Measurements from ENCODE around the gene EPHA6. TPM values are rescaled to one million over a fixed set of nuclear protein-coding genes. Genes with fewer than 3 reads are reported as not detected.

The EPHA6 gene
- total and polyA plus RNA-seq, 10 of the 15 experiments (the other 5 are each of a cell fraction or from before 2014, with no cell fraction given), result not detected

DNA sequence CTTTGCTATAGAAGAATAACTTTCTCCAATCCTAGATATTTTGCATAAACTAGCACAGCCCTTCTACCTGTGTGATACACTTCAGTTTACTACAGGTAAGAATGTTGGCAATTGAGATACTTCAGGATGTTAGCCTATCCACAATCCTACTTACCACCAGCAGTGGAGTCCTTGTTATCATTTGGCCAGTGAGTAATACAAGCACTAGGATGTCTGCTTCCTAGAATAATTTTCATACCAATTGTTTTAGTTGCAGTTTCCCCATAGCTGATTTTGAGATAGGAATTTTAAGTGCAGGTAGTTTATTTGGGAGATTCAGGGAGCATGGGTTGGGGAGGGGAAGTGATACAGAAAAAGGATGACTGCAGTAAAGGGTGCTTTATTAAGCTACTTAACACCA, 147.2 kb downstream of the EPHA6 start (continued):
- TF ChIP-seq CUX1 (IDR thresholded peaks at IDR 0.05; ENCODE audit: insufficient replicate concordance, low read depth, low read length) (no peak), ZBTB40 (IDR thresholded peaks at IDR 0.05; ENCODE audit: borderline replicate concordance) (no peak), NFIC (IDR thresholded peaks at IDR 0.05; ENCODE audit: low read depth, low read length) (no peak), SUZ12 (IDR thresholded peaks at IDR 0.05; ENCODE audit: unreplicated experiment) (no peak), BRCA1 (IDR thresholded peaks at IDR 0.05; ENCODE audit: low read depth, low read length) (no peak), MTA2 (IDR thresholded peaks at IDR 0.05; ENCODE audit: low read depth) (no peak), SIX5 (IDR thresholded peaks at IDR 0.05; ENCODE audit: low read depth, low read length, severe bottlenecking) (no peak), TCF3 (IDR thresholded peaks at IDR 0.05; ENCODE audit: borderline replicate concordance, insufficient read depth, low read depth, low read length) (no peak), ZNF207 (IDR thresholded peaks at IDR 0.05; ENCODE audit: borderline replicate concordance) (no peak)
- TF ChIP-seq, protein P1, sequence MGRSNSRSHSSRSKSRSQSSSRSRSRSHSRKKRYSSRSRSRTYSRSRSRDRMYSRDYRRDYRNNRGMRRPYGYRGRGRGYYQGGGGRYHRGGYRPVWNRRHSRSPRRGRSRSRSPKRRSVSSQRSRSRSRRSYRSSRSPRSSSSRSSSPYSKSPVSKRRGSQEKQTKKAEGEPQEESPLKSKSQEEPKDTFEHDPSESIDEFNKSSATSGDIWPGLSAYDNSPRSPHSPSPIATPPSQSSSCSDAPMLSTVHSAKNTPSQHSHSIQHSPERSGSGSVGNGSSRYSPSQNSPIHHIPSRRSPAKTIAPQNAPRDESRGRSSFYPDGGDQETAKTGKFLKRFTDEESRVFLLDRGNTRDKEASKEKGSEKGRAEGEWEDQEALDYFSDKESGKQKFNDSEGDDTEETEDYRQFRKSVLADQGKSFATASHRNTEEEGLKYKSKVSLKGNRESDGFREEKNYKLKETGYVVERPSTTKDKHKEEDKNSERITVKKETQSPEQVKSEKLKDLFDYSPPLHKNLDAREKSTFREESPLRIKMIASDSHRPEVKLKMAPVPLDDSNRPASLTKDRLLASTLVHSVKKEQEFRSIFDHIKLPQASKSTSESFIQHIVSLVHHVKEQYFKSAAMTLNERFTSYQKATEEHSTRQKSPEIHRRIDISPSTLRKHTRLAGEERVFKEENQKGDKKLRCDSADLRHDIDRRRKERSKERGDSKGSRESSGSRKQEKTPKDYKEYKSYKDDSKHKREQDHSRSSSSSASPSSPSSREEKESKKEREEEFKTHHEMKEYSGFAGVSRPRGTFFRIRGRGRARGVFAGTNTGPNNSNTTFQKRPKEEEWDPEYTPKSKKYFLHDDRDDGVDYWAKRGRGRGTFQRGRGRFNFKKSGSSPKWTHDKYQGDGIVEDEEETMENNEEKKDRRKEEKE (IDR thresholded peaks at IDR 0.05), result no peak

Measured in GM12878 (cell line).